Mesenchymal stem cell (in vitro differentiated cells and primary cell): Measurements from ENCODE around the gene LZTS2.

ENCODE experiments used
- DNase-seq: peaks from one replicate; pipeline ENCODE4 v3.0.0-alpha.2; 2013
- H2AFZ ChIP-seq: one replicate; pipeline ENCODE4 v1.6.1; 2013; ENCODE audit warnings: low read depth, mild to moderate bottlenecking, control low read depth, inconsistent platforms, low read length, moderate library complexity
- H2AK5ac ChIP-seq: 2 replicates; pipeline ENCODE4 v1.6.1; 2013; ENCODE audit warnings: low read length, moderate library complexity, mild to moderate bottlenecking, inconsistent platforms; ENCODE audit not compliant: severe bottlenecking
- H2BK120ac ChIP-seq: one replicate; pipeline ENCODE4 v1.6.1; 2013; ENCODE audit warnings: low read depth, mild to moderate bottlenecking, inconsistent platforms, low read length, moderate library complexity
- H2BK12ac ChIP-seq, 2 experiments: one replicate each; pipeline ENCODE4 v1.6.1; 2013; ENCODE audit warnings: inconsistent platforms in 2 of 2, low read length in 2 of 2, mild to moderate bottlenecking in 2 of 2, moderate library complexity in 2 of 2, control low read depth in 1 of 2
- H2BK15ac ChIP-seq: one replicate; pipeline ENCODE4 v1.6.1; 2013; ENCODE audit warnings: mild to moderate bottlenecking, low read depth, inconsistent platforms; ENCODE audit not compliant: poor library complexity, severe bottlenecking
- H2BK5ac ChIP-seq: 2 replicates; pipeline ENCODE4 v1.6.1; 2013; ENCODE audit warnings: low read depth, mild to moderate bottlenecking, low read length, control low read depth, inconsistent platforms; ENCODE audit not compliant: poor library complexity, severe bottlenecking
- H3K14ac ChIP-seq, 2 experiments: one replicate each; pipeline ENCODE4 v1.6.1; 2013; ENCODE audit warnings: inconsistent platforms in 2 of 2, low read length in 2 of 2, control low read depth in 1 of 2, mild to moderate bottlenecking in 1 of 2, moderate library complexity in 1 of 2
- H3K18ac ChIP-seq, 2 experiments: one replicate each; pipeline ENCODE4 v1.6.1; 2013; ENCODE audit warnings: inconsistent platforms in 2 of 2, low read length in 2 of 2, control low read depth in 1 of 2, low read depth in 1 of 2, mild to moderate bottlenecking in 1 of 2
- H3K23ac ChIP-seq, 2 experiments: one replicate each; pipeline ENCODE4 v1.6.1; 2013; ENCODE audit warnings: inconsistent platforms in 2 of 2, low read length in 2 of 2, mild to moderate bottlenecking in 2 of 2, moderate library complexity in 2 of 2, control low read depth in 1 of 2
- H3K27ac ChIP-seq: 2 replicates; pipeline ENCODE4 v1.5.1; 2013; ENCODE audit warnings: mild to moderate bottlenecking, moderate library complexity, low read length, control low read depth, inconsistent platforms; ENCODE audit not compliant: poor library complexity, severe bottlenecking
- H3K27me3 ChIP-seq, 2 experiments: 2 replicates each; pipeline versions ENCODE4 v1.6.1 to v1.7.0; 2013; ENCODE audit warnings: low read length in 2 of 2, mild to moderate bottlenecking in 2 of 2, moderate library complexity in 2 of 2, control low read depth in 1 of 2, inconsistent platforms in 1 of 2; ENCODE audit not compliant: control insufficient read depth in 1 of 2, insufficient read depth in 1 of 2
- H3K36me3 ChIP-seq, 2 experiments: 2 replicates each; pipeline versions ENCODE4 v1.6.1 to v1.7.0; 2013; ENCODE audit warnings: low read length in 2 of 2, control low read depth in 1 of 2, inconsistent platforms in 1 of 2, low read depth in 1 of 2, mild to moderate bottlenecking in 1 of 2; ENCODE audit not compliant: insufficient read depth in 2 of 2, control insufficient read depth in 1 of 2
- H3K4ac ChIP-seq, 2 experiments: one replicate each; pipeline ENCODE4 v1.6.1; 2013; ENCODE audit warnings: inconsistent platforms in 2 of 2, low read length in 2 of 2, mild to moderate bottlenecking in 2 of 2, moderate library complexity in 2 of 2, control low read depth in 1 of 2, low read depth in 1 of 2
- H3K4me1 ChIP-seq: 2 replicates; pipeline ENCODE4 v1.6.1; 2013; ENCODE audit warnings: low read depth, low read length, control low read depth; ENCODE audit not compliant: control insufficient read depth, insufficient read depth
- H3K4me2 ChIP-seq: 2 replicates; pipeline ENCODE4 v1.6.1; 2013; ENCODE audit warnings: low read length, mild to moderate bottlenecking, inconsistent platforms; ENCODE audit not compliant: poor library complexity, severe bottlenecking
- H3K4me3 ChIP-seq, 2 experiments: 2 replicates each; pipeline versions ENCODE4 v1.5.1 to v1.7.0; 2013; ENCODE audit warnings: low read length in 2 of 2, mild to moderate bottlenecking in 2 of 2, control low read depth in 1 of 2, low read depth in 1 of 2; ENCODE audit not compliant: insufficient read depth in 1 of 2
- H3K79me1 ChIP-seq: replicated peaks from 2 replicates; pipeline ENCODE4 v1.6.1; 2013; ENCODE audit warnings: mild to moderate bottlenecking, control low read depth, low read length, inconsistent platforms; ENCODE audit not compliant: poor library complexity, severe bottlenecking
- H3K9ac ChIP-seq: 2 replicates; pipeline ENCODE4 v1.7.0; 2013; ENCODE audit warnings: mild to moderate bottlenecking, low read length, moderate library complexity
- H3K9me3 ChIP-seq: 2 replicates; pipeline ENCODE4 v1.7.0; 2013; ENCODE audit warnings: mild to moderate bottlenecking, low read length; ENCODE audit not compliant: control insufficient read depth
- H4K8ac ChIP-seq: one replicate; pipeline ENCODE4 v1.6.1; 2013; ENCODE audit warnings: inconsistent platforms, mild to moderate bottlenecking, low read length, moderate library complexity
- H4K91ac ChIP-seq: one replicate; pipeline ENCODE4 v1.6.1; 2013; ENCODE audit warnings: mild to moderate bottlenecking, low read length, inconsistent platforms
- WGBS: methylation state at CpG from one replicate; pipeline ENCODE4 v1.1.7; 2013; ENCODE audit warnings: mixed read lengths; 5-methylcytosine and 5-hydroxymethylcytosine counted together

The LZTS2 gene

DNA sequence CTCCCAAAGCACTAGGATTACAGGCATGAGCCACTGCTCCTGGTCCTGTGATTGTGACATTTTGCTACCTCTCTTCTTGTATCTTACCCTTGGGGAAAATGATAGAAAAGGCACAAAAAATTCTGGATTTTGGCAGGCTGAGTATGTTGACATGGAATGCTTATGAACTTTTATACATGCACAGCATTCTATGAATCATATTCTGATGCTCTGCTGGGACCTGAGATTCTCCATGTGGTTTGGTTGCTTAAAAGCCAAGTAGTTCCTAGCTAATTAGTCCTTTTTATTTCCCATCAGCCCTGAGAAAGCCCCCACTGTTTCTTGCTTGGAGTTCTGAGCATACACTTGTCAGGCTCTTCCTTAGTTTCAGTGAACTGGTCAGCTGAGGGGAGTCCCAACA, 53.9 kb downstream of the LZTS2 start:
- no peak overlapping the region for H3K4me2 ChIP-seq
- H3K27ac ChIP-seq = no peak overlapping the region
- H2BK12ac ChIP-seq = no peak overlapping the region
- no peak overlapping the region for H2BK15ac ChIP-seq
- no peak overlapping the region for H3K4ac ChIP-seq
- H4K8ac ChIP-seq = no peak overlapping the region
- H3K18ac ChIP-seq = no peak overlapping the region
- no peak for DNase-seq
- no peak overlapping the region for H2AFZ ChIP-seq
- no peak overlapping the region for H3K9ac ChIP-seq
- H3K14ac ChIP-seq = no peak overlapping the region
- H3K27me3 ChIP-seq = peaks cover 22 to 24% of the 10 kb centered on the region in 2 experiments
- H4K91ac ChIP-seq = no peak overlapping the region
- H2BK5ac ChIP-seq = no peak overlapping the region
- H2AK5ac ChIP-seq = no peak overlapping the region
- H3K36me3 ChIP-seq = no peaks in the 10 kb centered on the region
- peaks cover 3% of the 10 kb centered on the region for H3K79me1 ChIP-seq
- H2BK120ac ChIP-seq = no peak overlapping the region
- no peak overlapping the region for H3K4me3 ChIP-seq
- no peaks in the 10 kb centered on the region for H3K9me3 ChIP-seq
- peaks cover 11% of the 10 kb centered on the region for H3K4me1 ChIP-seq
- no peak overlapping the region for H3K23ac ChIP-seq

DNA sequence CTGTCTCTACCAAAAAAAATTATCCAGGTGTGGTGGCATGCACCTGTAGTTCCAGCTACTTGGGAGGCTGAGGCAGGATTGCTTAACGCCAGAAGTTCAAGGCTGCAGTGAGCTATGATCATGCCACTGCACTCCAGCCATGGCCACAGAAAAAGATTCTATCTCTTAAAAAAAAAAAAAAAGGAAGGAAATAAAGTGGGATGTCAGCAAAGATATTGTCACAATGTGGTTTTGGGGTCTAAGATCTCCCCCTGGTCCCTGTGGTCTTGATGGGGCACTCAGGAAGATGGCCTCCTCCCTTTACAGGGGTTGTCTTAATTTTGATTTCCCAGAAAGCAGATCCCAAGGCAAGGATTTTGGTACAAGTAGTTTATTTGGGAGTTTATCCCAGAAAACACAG, 54.7 kb downstream of the LZTS2 start:
- H3K18ac ChIP-seq = no peak overlapping the region
- no peak overlapping the region for H2AFZ ChIP-seq
- H4K91ac ChIP-seq = no peak overlapping the region
- H3K14ac ChIP-seq = no peak overlapping the region
- no peaks in the 10 kb centered on the region for H3K9me3 ChIP-seq
- no peak overlapping the region for H3K4me3 ChIP-seq
- H3K9ac ChIP-seq = peak overlapping the region; percentile 18
- no peak overlapping the region for H3K27ac ChIP-seq
- no peaks in the 10 kb centered on the region for H3K36me3 ChIP-seq
- peaks cover 11% of the 10 kb centered on the region for H3K4me1 ChIP-seq
- no peak overlapping the region for H3K23ac ChIP-seq
- no peak overlapping the region for H2BK12ac ChIP-seq
- H2AK5ac ChIP-seq = no peak overlapping the region
- no peak overlapping the region for H3K4ac ChIP-seq
- H2BK15ac ChIP-seq = no peak overlapping the region
- no peak overlapping the region for H3K4me2 ChIP-seq
- no peak for DNase-seq
- H2BK120ac ChIP-seq = no peak overlapping the region
- 100% methylated on average over 1 of the region's 1 CpG for WGBS
- H4K8ac ChIP-seq = no peak overlapping the region
- H3K79me1 ChIP-seq = peaks cover 3% of the 10 kb centered on the region
- no peak overlapping the region for H2BK5ac ChIP-seq
- peaks cover 14 to 16% of the 10 kb centered on the region in 2 experiments for H3K27me3 ChIP-seq

DNA sequence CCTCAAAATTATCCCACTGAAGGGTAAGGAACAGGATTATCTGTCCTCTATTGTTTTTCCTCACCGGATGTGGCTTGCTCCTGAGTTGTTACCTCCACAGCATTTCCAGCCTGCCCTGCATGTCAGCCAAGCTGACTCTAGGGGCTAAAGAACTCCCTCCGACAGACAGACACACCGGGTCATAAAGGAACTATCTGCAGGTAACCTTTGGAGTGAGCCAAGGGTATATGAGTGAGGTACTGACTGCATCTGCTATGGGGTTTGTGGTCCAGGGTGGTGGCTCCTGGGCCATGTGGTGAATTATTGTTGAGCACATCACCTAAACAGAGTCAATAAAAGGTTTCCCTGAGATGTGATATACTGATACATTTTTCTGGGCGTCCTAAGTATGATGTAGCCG, 55.3 kb downstream of the LZTS2 start:
- H2AFZ ChIP-seq = no peak overlapping the region
- H4K8ac ChIP-seq = no peak overlapping the region
- no peak overlapping the region for H2BK120ac ChIP-seq
- H4K91ac ChIP-seq = no peak overlapping the region
- DNase-seq = no peak
- H3K36me3 ChIP-seq = no peaks in the 10 kb centered on the region
- no peak overlapping the region for H3K14ac ChIP-seq
- H2BK5ac ChIP-seq = no peak overlapping the region
- H3K4me1 ChIP-seq = peaks cover 11% of the 10 kb centered on the region
- no peak overlapping the region for H3K23ac ChIP-seq
- no peak overlapping the region for H3K4ac ChIP-seq
- H3K79me1 ChIP-seq = peaks cover 5% of the 10 kb centered on the region
- H3K4me2 ChIP-seq = no peak overlapping the region
- H3K9me3 ChIP-seq = no peaks in the 10 kb centered on the region
- H3K18ac ChIP-seq = no peak overlapping the region
- no peak overlapping the region for H2AK5ac ChIP-seq
- H3K9ac ChIP-seq = peak overlapping the region; percentile 18
- no peak overlapping the region for H2BK15ac ChIP-seq
- no peak overlapping the region for H3K27ac ChIP-seq
- H3K27me3 ChIP-seq = peaks cover 9 to 11% of the 10 kb centered on the region in 2 experiments
- no peak overlapping the region for H3K4me3 ChIP-seq
- H2BK12ac ChIP-seq = no peak overlapping the region
- over 99% methylated on average over 5 of the region's 5 CpGs for WGBS

DNA sequence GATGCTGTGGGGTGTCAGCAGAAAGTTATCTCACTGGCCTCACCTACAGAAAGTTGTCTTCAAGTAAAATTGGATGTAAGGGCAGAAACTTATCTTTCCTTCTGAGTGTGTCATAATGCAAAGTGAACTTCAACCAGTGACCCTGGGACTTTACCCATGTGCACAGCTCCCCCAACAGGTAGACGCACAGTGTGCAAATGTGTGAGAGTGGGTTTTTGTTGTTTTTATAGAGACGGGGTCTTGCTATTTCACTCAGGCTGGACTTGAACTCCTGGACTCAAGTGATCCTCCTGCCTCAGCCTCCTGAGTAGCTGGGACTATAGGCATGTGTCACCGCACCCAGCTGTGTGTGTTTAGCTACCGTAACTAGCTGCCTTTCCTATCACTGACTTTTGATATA, 55.8 kb downstream of the LZTS2 start:
- H3K4me2 ChIP-seq = no peak overlapping the region
- H2BK120ac ChIP-seq = no peak overlapping the region
- H3K4me1 ChIP-seq = peaks cover 8% of the 10 kb centered on the region
- H2BK12ac ChIP-seq = no peak overlapping the region
- H4K91ac ChIP-seq = no peak overlapping the region
- no peak overlapping the region for H2BK15ac ChIP-seq
- DNase-seq = no peak
- H3K36me3 ChIP-seq = no peaks in the 10 kb centered on the region
- no peak overlapping the region for H3K4me3 ChIP-seq
- H4K8ac ChIP-seq = no peak overlapping the region
- H3K27ac ChIP-seq = no peak overlapping the region
- H2AFZ ChIP-seq = no peak overlapping the region
- H3K23ac ChIP-seq = no peak overlapping the region
- H3K9me3 ChIP-seq = no peaks in the 10 kb centered on the region
- no peak overlapping the region for H2BK5ac ChIP-seq
- 95% methylated on average over 2 of the region's 4 CpGs for WGBS
- no peak overlapping the region for H3K9ac ChIP-seq
- H3K4ac ChIP-seq = no peak overlapping the region
- H2AK5ac ChIP-seq = no peak overlapping the region
- H3K18ac ChIP-seq = no peak overlapping the region
- H3K79me1 ChIP-seq = peaks cover 5% of the 10 kb centered on the region
- H3K27me3 ChIP-seq = peaks cover 4 to 5% of the 10 kb centered on the region in 2 experiments
- H3K14ac ChIP-seq = no peak overlapping the region
